Subcutaneous preadipocyte (primary cell): ENCODE data around the gene ZFP28. TPM values are rescaled to one million over a fixed set of nuclear protein-coding genes. Genes with fewer than 3 reads are reported as not detected.

Experiments used
- total RNA-seq: library from RNA; depleted of rRNA; stranded (reverse); fragments of >200 nt; gene quantifications from 2 replicates; pipeline ENCODE4 v1.2.3, GENCODE V29; 2012

Gene ZFP28
- 5.1 and 7.0 TPM in 2 replicates for total RNA-seq

DNA sequence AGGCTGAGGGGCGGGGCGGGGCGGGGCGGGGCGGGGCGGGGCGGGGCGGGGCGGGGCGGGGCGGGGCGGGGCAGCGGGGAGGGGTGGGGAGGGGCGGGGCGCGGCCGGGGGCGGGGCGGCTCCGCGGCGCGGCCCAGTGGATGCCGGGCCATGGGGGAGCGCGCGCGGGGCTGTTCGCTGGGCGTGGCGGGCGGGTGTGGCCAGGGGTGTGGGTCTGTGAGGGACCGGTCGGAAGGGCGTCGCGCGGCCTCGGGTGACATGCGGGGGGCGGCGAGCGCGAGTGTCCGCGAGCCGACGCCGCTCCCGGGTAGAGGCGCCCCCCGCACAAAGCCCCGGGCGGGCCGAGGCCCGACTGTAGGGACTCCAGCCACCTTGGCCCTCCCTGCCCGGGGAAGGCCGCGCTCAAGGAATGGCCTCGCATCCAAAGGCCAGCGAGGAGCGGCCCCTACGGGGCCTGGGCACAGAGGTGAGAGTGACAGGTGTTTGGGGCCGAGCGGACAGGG is at the start of gene ZFP28:
TSS of gene ZFP28 (plus strand) at position 188 of the 503 bp plus-strand sequence. CDS start at position 259, 71 bp downstream.

DNA sequence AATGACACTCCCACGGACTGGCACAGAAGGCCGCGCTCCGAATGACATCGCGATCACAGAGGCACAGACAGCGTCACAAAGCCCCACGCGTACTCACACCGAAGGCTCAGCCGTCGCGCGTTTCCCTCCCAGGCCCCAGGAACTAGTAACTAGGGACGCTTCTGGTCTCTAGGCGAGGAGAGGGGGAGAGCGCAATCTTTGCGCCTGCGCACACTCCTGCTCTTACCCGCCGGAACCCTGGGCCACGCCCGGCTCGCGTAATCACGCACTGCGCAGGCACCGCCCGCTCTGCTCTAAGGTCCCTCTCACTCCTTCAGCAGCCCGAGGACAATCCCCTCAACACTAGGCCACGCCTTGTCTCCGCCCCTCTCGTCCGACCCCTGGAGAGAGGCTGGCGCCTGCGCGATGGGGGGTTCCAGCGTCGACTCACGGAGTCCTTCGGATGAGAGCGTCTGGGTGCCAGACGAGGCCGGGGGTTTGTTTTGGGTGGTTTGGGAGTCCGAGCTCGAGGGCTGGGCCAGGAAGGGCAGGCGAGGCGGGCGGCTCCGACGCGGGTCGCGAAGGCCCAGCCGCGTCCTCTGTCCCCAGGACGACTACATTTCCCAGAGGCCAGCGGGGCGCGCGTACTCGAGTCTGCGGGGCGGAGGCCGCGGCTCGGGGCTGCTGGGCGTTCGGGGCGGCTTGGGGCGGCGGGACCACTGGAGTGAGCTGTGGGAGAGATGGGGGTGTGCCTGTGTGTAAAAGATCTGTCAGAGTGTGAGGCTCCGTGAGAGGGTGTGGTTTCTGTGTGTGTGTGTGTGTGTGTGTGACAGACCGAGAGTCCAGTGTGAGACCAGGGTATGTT is 31.1 kb upstream of the ZFP28 start, which contains the start of gene ZNF471:
TSS of gene ZNF471 (plus strand) at position 410 of the 844 bp plus-strand sequence. CDS start 3,717 bp downstream, outside the sequence.

DNA sequence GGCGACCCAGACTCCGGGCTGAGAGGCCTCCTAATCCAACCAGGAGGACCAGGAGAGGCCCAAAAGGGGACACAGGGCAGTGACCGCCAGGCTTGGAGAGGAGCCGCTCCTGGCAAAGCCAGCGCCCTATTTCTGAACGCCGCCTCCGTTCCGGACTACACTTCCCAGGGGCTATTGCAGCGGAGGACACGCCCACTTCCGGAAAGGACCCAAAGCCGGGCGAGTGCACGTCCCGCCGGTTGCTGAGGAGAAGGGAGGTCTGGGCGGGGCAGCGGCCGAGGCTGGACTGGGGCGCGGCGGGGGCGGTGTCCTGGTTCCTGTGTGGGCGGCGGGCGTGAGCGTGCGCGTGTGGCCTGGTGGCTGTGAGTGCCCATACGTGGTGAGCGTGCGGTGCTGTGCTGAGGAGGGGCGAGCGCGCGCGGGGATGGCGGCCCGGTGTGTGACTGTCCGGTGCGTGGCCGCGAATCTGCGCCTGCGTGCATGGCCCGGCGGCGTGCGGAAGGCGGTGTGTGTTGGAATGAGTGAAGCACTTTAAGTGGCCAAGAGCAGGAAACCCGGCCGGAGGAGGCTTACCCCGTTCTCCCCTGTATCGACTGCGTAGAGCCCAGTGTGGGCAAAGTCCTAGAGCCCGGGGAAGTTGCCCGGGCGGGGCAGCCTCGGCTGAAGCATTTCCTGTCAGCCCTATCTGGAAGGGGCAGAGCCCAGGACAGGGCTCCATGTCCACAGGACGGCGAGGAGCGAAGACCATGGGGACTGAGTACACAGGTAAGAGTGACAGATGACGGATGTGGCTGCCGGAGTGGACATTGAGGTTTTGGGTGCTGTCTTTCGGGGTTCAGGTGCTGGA is 28.7 kb downstream of the ZFP28 start, which contains the start of gene ZNF470:
TSS of gene ZNF470 (plus strand) at position 195 of the 847 bp plus-strand sequence. CDS start 2,844 bp downstream, outside the sequence.

DNA sequence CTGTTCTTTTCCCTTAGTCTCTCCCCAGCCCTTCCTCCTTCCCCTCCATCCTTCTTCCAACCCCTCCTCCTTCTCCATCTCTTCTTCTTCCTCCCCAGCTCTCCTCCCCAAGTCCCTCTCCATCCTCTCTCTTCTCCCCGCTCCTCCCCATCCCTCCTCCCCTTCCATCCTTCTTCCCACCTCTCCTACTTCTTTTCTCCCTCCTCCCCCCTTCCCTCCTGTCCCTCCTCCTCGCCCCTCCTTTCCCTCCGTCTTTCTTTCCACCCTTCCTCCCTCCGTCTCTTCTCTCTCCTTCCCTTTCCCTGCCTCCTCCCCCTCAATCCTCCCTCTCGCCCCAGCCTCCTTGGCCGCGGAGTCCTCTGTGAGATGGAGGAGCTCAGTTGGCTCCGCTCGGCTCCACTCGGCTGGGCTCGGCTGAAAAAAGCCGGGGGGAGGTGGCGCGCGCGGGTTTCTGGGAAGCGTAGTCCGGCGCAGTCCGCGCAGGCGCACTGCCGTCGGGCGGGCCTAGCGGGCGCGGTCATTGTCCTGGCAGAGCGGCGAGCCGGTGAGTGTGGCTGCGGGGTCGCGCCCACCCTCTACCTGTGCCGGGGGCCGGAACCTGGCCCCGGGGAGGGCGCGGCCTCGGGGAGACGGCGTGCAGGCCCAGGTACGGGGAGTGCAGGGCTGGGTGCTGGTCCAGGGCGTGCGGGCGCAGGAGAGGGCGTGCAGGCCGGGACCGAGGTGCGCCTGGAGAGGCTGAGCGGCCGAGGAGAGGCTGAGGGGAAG is 56.2 kb downstream of the ZFP28 start, which contains the start of gene ZNF71:
TSS of gene ZNF71 (plus strand) at position 520 of the 765 bp plus-strand sequence. CDS start 6,257 bp downstream, outside the sequence.

Other genes with a start within 250 kb of the ZFP28 start
- 5.9 and 7.0 TPM in 2 replicates for gene ZSCAN5A, start 224.1 kb upstream of the ZFP28 start, total RNA-seq
- 1.4 and 2.2 TPM in 2 replicates for gene ZNF582, start 145.4 kb upstream of the ZFP28 start, total RNA-seq
- gene ZNF583, start 134.6 kb upstream of the ZFP28 start, total RNA-seq = 3.3 and 4.3 TPM in 2 replicates
- 0.98 and 3.3 TPM in 2 replicates for gene ZNF667, start 61.6 kb upstream of the ZFP28 start, total RNA-seq
- gene ZNF471, start 31.1 kb upstream of the ZFP28 start, total RNA-seq = 1.8 and 2.2 TPM in 2 replicates
- gene ZNF470, start 28.5 kb downstream of the ZFP28 start, total RNA-seq = 4.0 and 4.1 TPM in 2 replicates
- gene ZNF71, start 56.4 kb downstream of the ZFP28 start, total RNA-seq = 5.5 and 5.9 TPM in 2 replicates
- gene SMIM17, start 104.2 kb downstream of the ZFP28 start, total RNA-seq = 0.39 TPM in 1 of 2 replicates, not detected in the other
- 0.20 and 1.8 TPM in 2 replicates for gene ZNF835, start 132.8 kb downstream of the ZFP28 start, total RNA-seq